K562 (cell line): Measurements from ENCODE around the gene ATP13A1. TPM values are rescaled to one million over a fixed set of nuclear protein-coding genes. Genes with fewer than 3 reads are reported as not detected.
A peak's percentile ranks its signal among the peaks of the same experiment; 100 is the strongest.

Source experiments
- ATAC-seq: fragments of 200-7000 bp; cut with Tn5 transposase; 3 replicates; pipeline ENCODE4 v1.9.1; 2020; ENCODE audit warnings: moderate library complexity
- BruUV-seq: library from RNA; stranded (reverse); fragments of 400-500 nt; replicated peaks from 2 replicates; lab custom pipeline; 2021; lab: Mats Ljungman, UMichigan
- CTCF ChIA-PET: fragments of 300-600 bp; formaldehyde crosslinking; extraction: SDS; loops from one replicate; lab custom pipeline; 2021; ENCODE audit warnings: low intra/inter-chr PET ratio; lab: Yijun Ruan, JAX
- POLR2A ChIA-PET: fragments of 300-600, 350-650 bp; sonication (Branson Sonifier 250); formaldehyde crosslinking; extraction: SDS; loops from one replicate; lab custom pipeline; 2021; ENCODE audit warnings: antibody characterized with exemption, inconsistent platforms; lab: Yijun Ruan, JAX
- DNase-seq, 4 experiments: peaks; one replicate each; pipeline versions ENCODE4 v3.0.0 to v3.0.0-alpha.2; 2011 to 2018; ENCODE audit warnings: low spot score in 3 of 4, mixed read lengths in 3 of 4; ENCODE audit errors: extremely low read depth in 1 of 4
- FAIRE-seq: peaks from 2 replicates; lab custom pipeline; 2011; peaks lifted over from hg19 to GRCh38; lab: Jason Lieb, UNC
- H2AFZ ChIP-seq: 2 replicates; pipeline ENCODE4 v1.6.0; 2011; ENCODE audit warnings: low read depth, low read length, control low read depth, inconsistent platforms
- H3K27ac ChIP-seq: fragments of 200-600 bp; 3 replicates; pipeline ENCODE4 v1.8.0; 2011; ENCODE audit warnings: low read depth, mild to moderate bottlenecking, control low read depth, inconsistent platforms, low read length, moderate library complexity, mixed read lengths; ENCODE audit errors: extremely low read depth
- H3K27me3 ChIP-seq, 2 experiments: fragments of 300-600 bp in 1 of 2; 2 replicates in 1 of 2; 3 replicates in 1 of 2; pipeline versions ENCODE4 v1.6.0 to v1.8.0; 2011; ENCODE audit warnings: inconsistent platforms in 2 of 2, low read length in 2 of 2, mild to moderate bottlenecking in 1 of 2, mixed read lengths in 1 of 2, moderate library complexity in 1 of 2; ENCODE audit not compliant: control insufficient read depth in 2 of 2, insufficient read depth in 2 of 2
- H3K36me3 ChIP-seq: fragments of 300-600 bp; 3 replicates; pipeline ENCODE4 v1.8.0; 2011; ENCODE audit warnings: mild to moderate bottlenecking, low read length, inconsistent platforms; ENCODE audit not compliant: control insufficient read depth, insufficient read depth
- H3K4me1 ChIP-seq, 2 experiments: fragments of 200-600 bp in 1 of 2; replicated peaks in 1 of 2; 2 replicates in 1 of 2; 3 replicates in 1 of 2; pipeline versions ENCODE4 v1.5.1 to v1.8.0; 2011; ENCODE audit warnings: inconsistent platforms in 2 of 2, low read length in 2 of 2, mild to moderate bottlenecking in 1 of 2, mixed read lengths in 1 of 2, moderate library complexity in 1 of 2; ENCODE audit not compliant: control insufficient read depth in 2 of 2, insufficient read depth in 2 of 2
- H3K4me2 ChIP-seq: 2 replicates; pipeline ENCODE4 v1.6.1; 2011; ENCODE audit warnings: low read length, control low read depth, inconsistent platforms, mixed read lengths; ENCODE audit not compliant: insufficient read depth
- H3K4me3 ChIP-seq: fragments of 200-600 bp; sonication (generic), shearing (Covaris generic); 2 replicates; pipeline ENCODE4 v1.5.1; 2016; ENCODE audit warnings: control low read depth, inconsistent platforms
- H3K79me2 ChIP-seq: fragments of 200-600 bp; 3 replicates; pipeline ENCODE4 v1.8.0; 2011; ENCODE audit warnings: low read length, inconsistent platforms; ENCODE audit not compliant: control insufficient read depth, insufficient read depth
- H3K9ac ChIP-seq, 2 experiments: 2 replicates each; pipeline versions ENCODE4 v1.6.0 to v1.6.1; 2011; ENCODE audit warnings: low read depth in 2 of 2, low read length in 2 of 2, control low read depth in 1 of 2, inconsistent platforms in 1 of 2, mild to moderate bottlenecking in 1 of 2, mixed read lengths in 1 of 2; ENCODE audit not compliant: insufficient read depth in 1 of 2
- H3K9me1 ChIP-seq: one replicate; pipeline ENCODE4 v1.6.0; 2011; ENCODE audit warnings: inconsistent platforms, mild to moderate bottlenecking, low read length, moderate library complexity; ENCODE audit not compliant: control insufficient read depth, insufficient read depth
- H3K9me3 ChIP-seq: replicated peaks from 2 replicates; pipeline ENCODE4 v1.5.1; 2011; ENCODE audit warnings: low read depth, low read length, inconsistent platforms; ENCODE audit not compliant: control insufficient read depth, insufficient read depth
- H4K20me1 ChIP-seq: replicated peaks from 2 replicates; pipeline ENCODE4 v1.6.1; 2011; ENCODE audit warnings: low read length, inconsistent platforms, mixed read lengths; ENCODE audit not compliant: control insufficient read depth, insufficient read depth
- GTF2A2 ChIP-seq: IDR thresholded peaks from 2 replicates; pipeline ENCODE4 v1.6.1; 2016; ENCODE audit warnings: mild to moderate bottlenecking, missing genetic modification characterization, missing compliant biosample characterization
- HMGN3 ChIP-seq: IDR thresholded peaks from 2 replicates; pipeline ENCODE4 v1.6.1; 2011; ENCODE audit warnings: borderline replicate concordance, low read depth, mild to moderate bottlenecking, mixed read lengths, low read length; ENCODE audit not compliant: insufficient read length; ENCODE audit errors: extremely low read depth
- MEIS2 ChIP-seq: fragments of 450-650 bp; IDR thresholded peaks from 2 replicates; pipeline ENCODE4 v1.6.1; 2014; ENCODE audit warnings: mild to moderate bottlenecking; ENCODE audit not compliant: partially characterized antibody
- MIER1 ChIP-seq: fragments of 450-650 bp; IDR thresholded peaks from 2 replicates; pipeline ENCODE4 v1.6.1; 2016; ENCODE audit warnings: antibody characterized with exemption, mild to moderate bottlenecking, low read depth
- MXI1 ChIP-seq: IDR thresholded peaks from 2 replicates; pipeline ENCODE4 v1.6.1; 2011; ENCODE audit warnings: low read depth, mild to moderate bottlenecking, improper control_type of control experiment, low read length
- MYNN ChIP-seq, 2 experiments: sonication (generic); formaldehyde crosslinking in 1 of 2; IDR thresholded peaks; 2 replicates each; pipeline versions ENCODE4 v1.5.0 to v1.6.1; 2016 to 2020; ENCODE audit warnings: antibody characterized with exemption in 1 of 2, missing genetic modification reagents in 1 of 2
- NFIC ChIP-seq: fragments of 450-650 bp; IDR thresholded peaks from 2 replicates; pipeline ENCODE4 v1.6.1; 2017; ENCODE audit warnings: mild to moderate bottlenecking, inconsistent platforms
- SPI1 ChIP-seq: IDR thresholded peaks from 2 replicates; pipeline ENCODE4 v1.6.1; 2011; ENCODE audit warnings: low read depth, low read length, control low read depth, borderline replicate concordance
- SRSF9 ChIP-seq: fragments of 200-400 bp; formaldehyde crosslinking; IDR thresholded peaks from 2 replicates; pipeline ENCODE4 v1.6.1; 2017; ENCODE audit warnings: low read depth, low read length, borderline replicate concordance
- WGBS: fragments of 100-300 bp; shearing (Covaris generic); methylation state at CpG from one replicate; pipeline ENCODE4 v1.1.6; 2016; ENCODE audit warnings: low coverage, mixed read lengths; ENCODE audit not compliant: insufficient coverage; ENCODE audit errors: missing lambda C conversion rate; 5-methylcytosine and 5-hydroxymethylcytosine counted together
- in situ Hi-C: fragments of 300-500 bp; cut with MboI; formaldehyde crosslinking; loops from 4 replicates; pipeline ENCODE4 v1.15.0; 2018; ENCODE audit warnings: inconsistent platforms, mixed read lengths
- intact Hi-C: fragments of 100-400 bp; cut with micrococcal nuclease; formaldehyde crosslinking; loops from 2 replicates; pipeline ENCODE4 v1.14.2; 2022
- polyA plus RNA-seq, 8 experiments: library from polyadenylated mRNA; depleted of rRNA in 4 of 8; stranded (reverse) in 5 of 8; unstranded in 3 of 8; fragments of >200 nt; fragmentation: Nextera tagmentation in 2 of 8; fragmentation: Illumina TruSeq in 1 of 8; extraction: Ambion mirVana in 2 of 8; extraction: Trizol in 1 of 8; gene quantifications; 2 replicates each; pipeline versions ENCODE4 v1.2.1 to v1.2.3, GENCODE V29; 2011 to 2014; ENCODE audit warnings: inconsistent platforms in 1 of 8, missing spikeins in 1 of 8
- total RNA-seq, 7 experiments: library from RNA; depleted of rRNA in 6 of 7; stranded (reverse); fragments of >200 nt in 6 of 7; fragmentation: Illumina TruSeq in 2 of 7; extraction: Trizol in 2 of 7; gene quantifications; 2 replicates each; pipeline versions ENCODE4 v1.2.1 to v1.2.3, GENCODE V29; 2011 to 2021; ENCODE audit warnings: low replicate concordance in 1 of 7
- TF ChIP-seq, protein P1 (sequence below): fragments of 450-650 bp; IDR thresholded peaks from one replicate; pipeline ENCODE4 v1.6.1; 2018; ENCODE audit warnings: mild to moderate bottlenecking, moderate library complexity; ENCODE audit not compliant: partially characterized antibody
- TF ChIP-seq, protein P2 (sequence below): fragments of 150-350 bp; IDR thresholded peaks from 2 replicates; pipeline ENCODE4 v1.6.1; 2014; ENCODE audit warnings: low read depth, mild to moderate bottlenecking, low read length, borderline replicate concordance

ATP13A1 gene
- total and polyA plus RNA-seq, 9 of the 15 experiments (the other 6 are each of a cell fraction or from before 2014, with no cell fraction given), result 0.90 to 83.8 (median 23.1) TPM

GRCh38 chr19:19623383-19623782 lies 40.1 kb downstream of the ATP13A1 start:
- H3K9me1 ChIP-seq, result no peaks in the 10 kb centered on the region
- no peak overlapping the region for H3K4me2 ChIP-seq
- no peaks in the 10 kb centered on the region for H4K20me1 ChIP-seq
- no peaks in the 10 kb centered on the region for H3K9me3 ChIP-seq
- in situ Hi-C loops, result no loop called here
- no peaks in the 10 kb centered on the region for H3K79me2 ChIP-seq
- WGBS, result 14% methylated on average over 3 of the region's 5 CpGs
- no peak overlapping the region for H3K27ac ChIP-seq
- no peaks in the 10 kb centered on the region; a peak in 1 of 5 replicates for H3K27me3 ChIP-seq
- DNase-seq (peak in 1 of 4 experiments; percentile 33), FAIRE-seq (no peak), ATAC-seq (no peak)
- ChIA-PET CTCF (no interaction called here), POLR2A (interaction anchor here (0.6 to 1.3 kb wide), 2 partner anchors 10 to 63 kb away, joined by 3 read pairs; no protein-coding TSS in a partner anchor)
- H3K4me1 ChIP-seq, result peaks cover 7 to 34% of the 10 kb centered on the region in 2 experiments
- H2AFZ ChIP-seq, result no peak overlapping the region
- TF ChIP-seq, protein P1, sequence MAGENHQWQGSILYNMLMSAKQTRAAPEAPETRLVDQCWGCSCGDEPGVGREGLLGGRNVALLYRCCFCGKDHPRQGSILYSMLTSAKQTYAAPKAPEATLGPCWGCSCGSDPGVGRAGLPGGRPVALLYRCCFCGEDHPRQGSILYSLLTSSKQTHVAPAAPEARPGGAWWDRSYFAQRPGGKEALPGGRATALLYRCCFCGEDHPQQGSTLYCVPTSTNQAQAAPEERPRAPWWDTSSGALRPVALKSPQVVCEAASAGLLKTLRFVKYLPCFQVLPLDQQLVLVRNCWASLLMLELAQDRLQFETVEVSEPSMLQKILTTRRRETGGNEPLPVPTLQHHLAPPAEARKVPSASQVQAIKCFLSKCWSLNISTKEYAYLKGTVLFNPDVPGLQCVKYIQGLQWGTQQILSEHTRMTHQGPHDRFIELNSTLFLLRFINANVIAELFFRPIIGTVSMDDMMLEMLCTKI, result no peak
- TF ChIP-seq MEIS2, result peak; percentile 41
- no peak for TF ChIP-seq SPI1
- peak; percentile 74 for TF ChIP-seq NFIC
- no peak for TF ChIP-seq MXI1
- no peak for TF ChIP-seq GTF2A2 (tag)
- no peak for TF ChIP-seq HMGN3
- TF ChIP-seq MYNN (IDR thresholded peaks at IDR 0.05), result no peak
- no peak for TF ChIP-seq MYNN (CRISPR knock-in tag; IDR thresholded peaks at IDR 0.05)
- TF ChIP-seq SRSF9, result no peak
- TF ChIP-seq, protein P2, sequence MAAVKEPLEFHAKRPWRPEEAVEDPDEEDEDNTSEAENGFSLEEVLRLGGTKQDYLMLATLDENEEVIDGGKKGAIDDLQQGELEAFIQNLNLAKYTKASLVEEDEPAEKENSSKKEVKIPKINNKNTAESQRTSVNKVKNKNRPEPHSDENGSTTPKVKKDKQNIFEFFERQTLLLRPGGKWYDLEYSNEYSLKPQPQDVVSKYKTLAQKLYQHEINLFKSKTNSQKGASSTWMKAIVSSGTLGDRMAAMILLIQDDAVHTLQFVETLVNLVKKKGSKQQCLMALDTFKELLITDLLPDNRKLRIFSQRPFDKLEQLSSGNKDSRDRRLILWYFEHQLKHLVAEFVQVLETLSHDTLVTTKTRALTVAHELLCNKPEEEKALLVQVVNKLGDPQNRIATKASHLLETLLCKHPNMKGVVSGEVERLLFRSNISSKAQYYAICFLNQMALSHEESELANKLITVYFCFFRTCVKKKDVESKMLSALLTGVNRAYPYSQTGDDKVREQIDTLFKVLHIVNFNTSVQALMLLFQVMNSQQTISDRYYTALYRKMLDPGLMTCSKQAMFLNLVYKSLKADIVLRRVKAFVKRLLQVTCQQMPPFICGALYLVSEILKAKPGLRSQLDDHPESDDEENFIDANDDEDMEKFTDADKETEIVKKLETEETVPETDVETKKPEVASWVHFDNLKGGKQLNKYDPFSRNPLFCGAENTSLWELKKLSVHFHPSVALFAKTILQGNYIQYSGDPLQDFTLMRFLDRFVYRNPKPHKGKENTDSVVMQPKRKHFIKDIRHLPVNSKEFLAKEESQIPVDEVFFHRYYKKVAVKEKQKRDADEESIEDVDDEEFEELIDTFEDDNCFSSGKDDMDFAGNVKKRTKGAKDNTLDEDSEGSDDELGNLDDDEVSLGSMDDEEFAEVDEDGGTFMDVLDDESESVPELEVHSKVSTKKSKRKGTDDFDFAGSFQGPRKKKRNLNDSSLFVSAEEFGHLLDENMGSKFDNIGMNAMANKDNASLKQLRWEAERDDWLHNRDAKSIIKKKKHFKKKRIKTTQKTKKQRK, result no peak
- TF ChIP-seq MIER1, result no peak
- BruUV-seq, result no TSS peak
- no peaks in the 10 kb centered on the region for H3K36me3 ChIP-seq
- H3K9ac ChIP-seq, result no peak overlapping the region
- intact Hi-C loops, result no loop called here
- no peak overlapping the region for H3K4me3 ChIP-seq
